Endothelial cell of umbilical vein (primary cell): ENCODE results near the gene DCLK3. TPM values are rescaled to one million over a fixed set of nuclear protein-coding genes. Genes with fewer than 3 reads are reported as not detected.
A peak's percentile ranks its signal among the peaks of the same experiment; 100 is the strongest.

Experiments used
- BruUV-seq: library from RNA; stranded (reverse); fragments of 400-500 nt; replicated peaks from 2 replicates; lab custom pipeline; 2021; lab: Mats Ljungman, UMichigan
- CTCF ChIA-PET: fragments of 300-600, 350-600 bp; sonication (Branson Sonifier 250); formaldehyde crosslinking; loops from one replicate; lab custom pipeline; 2021; ENCODE audit warnings: antibody characterized with exemption, inconsistent platforms; lab: Charles Lee
- POLR2A ChIA-PET: fragments of 300-600, 350-600 bp; sonication (Branson Sonifier 250); formaldehyde crosslinking; loops from one replicate; lab custom pipeline; 2021; ENCODE audit warnings: antibody characterized with exemption, inconsistent platforms; lab: Charles Lee
- DNase-seq: peaks from one replicate; pipeline ENCODE4 v3.0.0-alpha.2; 2011; ENCODE audit warnings: low read depth, low spot score
- FAIRE-seq: peaks from 2 replicates; lab custom pipeline; 2011; peaks lifted over from hg19 to GRCh38; lab: Jason Lieb, UNC
- H2AFZ ChIP-seq: 2 replicates; pipeline ENCODE4 v1.6.0; 2012; ENCODE audit warnings: low read depth, low read length, control low read depth, inconsistent platforms
- H3K27ac ChIP-seq: 2 replicates; pipeline ENCODE4 v1.5.1; 2011; ENCODE audit warnings: low read depth, mild to moderate bottlenecking, control low read depth, low read length, moderate library complexity; ENCODE audit not compliant: insufficient read depth
- H3K27me3 ChIP-seq, 2 experiments: 2 replicates each; pipeline versions ENCODE4 v1.6.0 to v1.6.1; 2011; ENCODE audit warnings: low read length in 2 of 2, mixed read lengths in 1 of 2; ENCODE audit not compliant: control insufficient read depth in 2 of 2, insufficient read depth in 2 of 2
- H3K36me3 ChIP-seq, 2 experiments: 2 replicates in 1 of 2; 3 replicates in 1 of 2; pipeline ENCODE4 v1.5.1; 2011; ENCODE audit warnings: low read length in 2 of 2, mild to moderate bottlenecking in 1 of 2, moderate library complexity in 1 of 2; ENCODE audit not compliant: control insufficient read depth in 2 of 2, insufficient read depth in 2 of 2; ENCODE audit errors: extremely low read depth in 1 of 2
- H3K4me1 ChIP-seq: 3 replicates; pipeline ENCODE4 v1.5.1; 2011; ENCODE audit warnings: mild to moderate bottlenecking, low read length; ENCODE audit not compliant: control insufficient read depth, insufficient read depth; ENCODE audit errors: extremely low read depth
- H3K4me2 ChIP-seq: 2 replicates; pipeline ENCODE4 v1.6.1; 2011; ENCODE audit warnings: low read length, control low read depth, mixed read lengths; ENCODE audit not compliant: insufficient read depth
- H3K4me3 ChIP-seq, 3 experiments: fragments of 200-600 bp in 1 of 3; sonication (generic), shearing (Covaris generic) in 1 of 3; replicated peaks in 1 of 3; 2 replicates each; pipeline ENCODE4 v1.5.1; 2011 to 2016; ENCODE audit warnings: control low read depth in 3 of 3, low read length in 3 of 3, mild to moderate bottlenecking in 2 of 3, inconsistent platforms in 1 of 3, low read depth in 1 of 3, moderate library complexity in 1 of 3; ENCODE audit not compliant: insufficient read depth in 1 of 3
- H3K79me2 ChIP-seq: 2 replicates; pipeline ENCODE4 v1.6.0; 2012; ENCODE audit warnings: low read length, inconsistent platforms; ENCODE audit not compliant: control insufficient read depth, insufficient read depth
- H3K9ac ChIP-seq: replicated peaks from 2 replicates; pipeline ENCODE3; 2011; ENCODE audit warnings: low read length, control low read depth; ENCODE audit not compliant: insufficient read depth; ENCODE audit errors: extremely low read depth
- H3K9me1 ChIP-seq: replicated peaks from 3 replicates; pipeline ENCODE4 v1.6.0; 2011; ENCODE audit warnings: mild to moderate bottlenecking, low read length; ENCODE audit not compliant: control insufficient read depth, insufficient read depth; ENCODE audit errors: extremely low read depth
- H3K9me3 ChIP-seq: replicated peaks from 2 replicates; pipeline ENCODE4 v1.5.1; 2012; ENCODE audit warnings: low read length, inconsistent platforms; ENCODE audit not compliant: control insufficient read depth, insufficient read depth
- H4K20me1 ChIP-seq: replicated peaks from 2 replicates; pipeline ENCODE3; 2011; ENCODE audit warnings: mild to moderate bottlenecking, low read length; ENCODE audit not compliant: control insufficient read depth, insufficient read depth; ENCODE audit errors: extremely low read depth
- CTCF ChIP-seq, 2 donors: IDR thresholded peaks; 1 replicate in 1 of 2; 2 replicates in 1 of 2; pipeline ENCODE4 v1.5.1; 2011; ENCODE audit warnings: low read length in 2 of 2, mild to moderate bottlenecking in 2 of 2, moderate library complexity in 2 of 2, control low read depth in 1 of 2, inconsistent platforms in 1 of 2, low read depth in 1 of 2; ENCODE audit not compliant: insufficient read depth in 1 of 2; ENCODE audit errors: extremely low read depth in 1 of 2
- EZH2 ChIP-seq: IDR thresholded peaks from 2 replicates; pipeline ENCODE4 v1.6.1; 2012; ENCODE audit warnings: borderline replicate concordance, low read depth, mild to moderate bottlenecking, moderate library complexity, low read length, inconsistent platforms; ENCODE audit not compliant: severe bottlenecking
- dilution Hi-C: fragments of 300-500 bp; cut with MboI; formaldehyde crosslinking; loops from one replicate; pipeline ENCODE4 v1.15.0; 2019; ENCODE audit warnings: low sequenced_read_pairs; ENCODE audit not compliant: extremely low pct_ligation_motif_present
- intact Hi-C: fragments of 100-400 bp; cut with micrococcal nuclease; formaldehyde crosslinking; loops from one replicate; pipeline ENCODE4 v1.10.0; 2022
- polyA plus RNA-seq, 4 experiments: library from polyadenylated mRNA; depleted of rRNA in 3 of 4; stranded (reverse) in 3 of 4; unstranded in 1 of 4; fragments of >200 nt; gene quantifications; 2 replicates each; pipeline versions ENCODE4 v1.2.1 to v1.2.3, GENCODE V29; 2011 to 2012; ENCODE audit warnings: missing spikeins in 1 of 4
- total RNA-seq: library from RNA; stranded (reverse); gene quantifications from 2 replicates; pipeline ENCODE4 v1.2.3, GENCODE V29; 2021

Gene DCLK3
- total and polyA plus RNA-seq, 2 donors (not counting 3 experiments of a cell fraction or from before 2014, with no cell fraction given), result not detected

- dilution Hi-C loops, result no loop called here
- CTCF ChIA-PET, result interaction anchor here (1.6 to 2.4 kb wide), 3 partner anchors 140 to 1050 kb away, joined by 5 to 14 read pairs (median 6); no protein-coding TSS in a partner anchor
- POLR2A ChIA-PET, result no interaction called here
- peak; percentile 66 for FAIRE-seq
- TF ChIP-seq CTCF (IDR thresholded peaks at IDR 0.05; ENCODE audit: extremely low read depth in 1 of 2, insufficient read depth in 1 of 2, low read depth in 1 of 2, low read length in 2 of 2) (peak; percentile 36 to 43), EZH2 (no peak)
- Histone ChIP-seq H3K4me3 (no peak overlapping the region), H3K36me3 (no peaks in the 10 kb centered on the region), H3K4me2 (no peak overlapping the region), H3K9me1 (no peaks in the 10 kb centered on the region), H3K4me1 (no peaks in the 10 kb centered on the region), H2AFZ (no peak overlapping the region), H4K20me1 (no peaks in the 10 kb centered on the region), H3K9ac (no peak overlapping the region), H3K27me3 (no peaks in the 10 kb centered on the region), H3K27ac (no peak overlapping the region), H3K9me3 (no peaks in the 10 kb centered on the region), H3K79me2 (no peaks in the 10 kb centered on the region)
- intact Hi-C loops, result loop anchor here (1.0 kb wide), 4 partner anchors 140 to 1050 kb away; no protein-coding TSS in a partner anchor
- no TSS peak for BruUV-seq
- peak; percentile 50 for DNase-seq
Observed at GRCh38 chr3:36729204-36730056, 34.9 kb downstream of the DCLK3 start.
